Spleen (tissue), 11 donors: ENCODE measurements around the gene LCAT. TPM values are rescaled to one million over a fixed set of nuclear protein-coding genes. Genes with fewer than 3 reads are reported as not detected.

ENCODE experiments used
- DNase-seq: peaks from one replicate; pipeline ENCODE4 v3.0.0-alpha.2; 2020
- H3K27ac ChIP-seq, 8 donors: fragments of 200-600 bp; sonication (generic) in 7 of 8; 1 replicate in 4 of 8; 2 replicates in 4 of 8; pipeline versions ENCODE4 v1.5.0 to v1.8.0; 2016 to 2021; ENCODE audit warnings: inconsistent platforms in 4 of 8, mild to moderate bottlenecking in 4 of 8, moderate library complexity in 1 of 8
- H3K27me3 ChIP-seq, 7 donors: fragments of 200-600 bp; sonication (generic) in 6 of 7; replicated peaks in 1 of 7; 1 replicate in 4 of 7; 2 replicates in 3 of 7; pipeline versions ENCODE4 v1.5.0 to v1.8.0; 2016 to 2021; ENCODE audit warnings: inconsistent platforms in 3 of 7, mild to moderate bottlenecking in 1 of 7
- H3K36me3 ChIP-seq, 6 donors: fragments of 200-600 bp; sonication (generic) in 5 of 6; 1 replicate in 4 of 6; 2 replicates in 2 of 6; pipeline versions ENCODE4 v1.5.0 to v1.8.0; 2016 to 2021; ENCODE audit warnings: inconsistent platforms in 2 of 6
- H3K4me1 ChIP-seq, 6 donors: fragments of 200-600 bp; sonication (generic) in 5 of 6; 1 replicate in 3 of 6; 2 replicates in 3 of 6; pipeline versions ENCODE4 v1.5.0 to v1.8.0; 2016 to 2021; ENCODE audit warnings: inconsistent platforms in 3 of 6
- H3K4me3 ChIP-seq, 8 donors: fragments of 200-600 bp; sonication (generic) in 7 of 8; 1 replicate in 4 of 8; 2 replicates in 4 of 8; pipeline versions ENCODE4 v1.5.0 to v1.8.0; 2016 to 2021; ENCODE audit warnings: inconsistent platforms in 4 of 8, mild to moderate bottlenecking in 4 of 8, moderate library complexity in 2 of 8
- H3K9me3 ChIP-seq, 8 donors: fragments of 200-600 bp; sonication (generic) in 7 of 8; 1 replicate in 4 of 8; 2 replicates in 4 of 8; pipeline versions ENCODE4 v1.5.0 to v1.8.0; 2016 to 2021; ENCODE audit warnings: inconsistent platforms in 4 of 8
- POLR2A ChIP-seq, 3 donors: fragments of 450-650 bp; IDR thresholded peaks; one replicate each; pipeline ENCODE4 v1.5.1; 2017; ENCODE audit warnings: antibody characterized with exemption in 3 of 3, mild to moderate bottlenecking in 1 of 3
- POLR2AphosphoS5 ChIP-seq, 3 donors: sonication (generic); formaldehyde crosslinking; IDR thresholded peaks; one replicate each; pipeline ENCODE4 v1.5.1; 2017; ENCODE audit warnings: antibody characterized with exemption in 3 of 3
- WGBS, 5 donors: extraction: QIAGEN DNeasy Blood & Tissue Kit in 3 of 5; methylation state at CpG; one replicate each; pipeline versions ENCODE4 v1.1.5 to v1.1.7; 2013 to 2018; 5-methylcytosine and 5-hydroxymethylcytosine counted together
- intact Hi-C: fragments of 100-400 bp; cut with DNase I; formaldehyde crosslinking; loops from one replicate; pipeline ENCODE4 v1.15.0; 2023; ENCODE audit warnings: low total_unique reads
- polyA plus RNA-seq, 3 donors: library from polyadenylated mRNA; stranded (reverse); fragments of 200-250 nt; gene quantifications; one replicate each; pipeline ENCODE4 v1.2.1, GENCODE V29; 2013
- total RNA-seq, 7 donors: library from RNA; depleted of rRNA in 3 of 7; stranded (reverse); fragments of >200 nt in 3 of 7; fragmentation: NEBNext Ultra II Directional in 4 of 7; extraction: Animal tissue kit (Norgen Biotek cat#: 25700) in 4 of 7; gene quantifications; one replicate each; pipeline versions ENCODE4 v1.1.0 to v1.2.1, GENCODE V29; 2016 to 2021
- TF ChIP-seq, protein P1 (sequence below), 11 experiments: fragments of 200-600 bp in 7 of 11; fragments of 450-650 bp in 4 of 11; sonication (generic) in 4 of 11; IDR thresholded peaks in 8 of 11; conservative IDR thresholded peaks in 3 of 11; 1 replicate in 7 of 11; 2 replicates in 4 of 11; pipeline versions ENCODE4 v1.4.0 to v1.8.0; 2016 to 2021; ENCODE audit warnings: antibody characterized with exemption in 11 of 11, inconsistent platforms in 4 of 11, mild to moderate bottlenecking in 1 of 11
- donor health status: healthy with polysubstance abuse.
- donor health status: DM: no; HTN: no; CAD: no; lungs with moderate emphysema.
- donor health status: DM: no; HTN: no; CAD: no.
- donor health status: Bipolar disorder and iron deficiency.
- donor health status: healthy.
- donor health status: DM: no; HTN: no; CAD: no.
- donor health status: DM: yes; HTN: yes; CAD: no.

The LCAT gene
- total and polyA plus RNA-seq, 10 donors, result 5.2 to 51.6 (median 17.0) TPM

DNA sequence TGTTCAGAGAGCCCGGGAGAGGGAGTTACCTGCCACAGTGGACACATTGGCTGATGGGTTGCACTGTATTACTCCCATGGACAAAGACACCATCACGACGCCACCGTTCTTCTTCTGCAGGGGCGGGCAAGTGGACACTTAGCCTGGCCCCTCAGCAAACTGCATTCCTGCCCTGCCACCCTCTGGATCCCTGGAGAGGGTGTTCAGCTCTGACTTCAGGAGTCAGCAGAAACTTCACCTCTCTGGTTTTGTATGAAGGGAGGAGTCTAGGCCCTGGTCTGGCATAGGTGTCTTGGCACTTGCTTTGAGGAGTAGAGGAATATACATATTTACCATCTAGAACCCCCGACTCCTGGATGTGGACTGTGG, 46.1 kb upstream of the LCAT start:
- Histone ChIP-seq H3K27ac (no peak overlapping the region), H3K4me1 (peaks cover 20 to 87% (median 34%) of the 10 kb centered on the region in 6 donors), H3K4me3 (no peak overlapping the region), H3K9me3 (no peaks in the 10 kb centered on the region), H3K36me3 (peaks cover 0 to 27% (median 0%) of the 10 kb centered on the region in 6 donors), H3K27me3 (no peaks in the 10 kb centered on the region)
- TF ChIP-seq, protein P1, sequence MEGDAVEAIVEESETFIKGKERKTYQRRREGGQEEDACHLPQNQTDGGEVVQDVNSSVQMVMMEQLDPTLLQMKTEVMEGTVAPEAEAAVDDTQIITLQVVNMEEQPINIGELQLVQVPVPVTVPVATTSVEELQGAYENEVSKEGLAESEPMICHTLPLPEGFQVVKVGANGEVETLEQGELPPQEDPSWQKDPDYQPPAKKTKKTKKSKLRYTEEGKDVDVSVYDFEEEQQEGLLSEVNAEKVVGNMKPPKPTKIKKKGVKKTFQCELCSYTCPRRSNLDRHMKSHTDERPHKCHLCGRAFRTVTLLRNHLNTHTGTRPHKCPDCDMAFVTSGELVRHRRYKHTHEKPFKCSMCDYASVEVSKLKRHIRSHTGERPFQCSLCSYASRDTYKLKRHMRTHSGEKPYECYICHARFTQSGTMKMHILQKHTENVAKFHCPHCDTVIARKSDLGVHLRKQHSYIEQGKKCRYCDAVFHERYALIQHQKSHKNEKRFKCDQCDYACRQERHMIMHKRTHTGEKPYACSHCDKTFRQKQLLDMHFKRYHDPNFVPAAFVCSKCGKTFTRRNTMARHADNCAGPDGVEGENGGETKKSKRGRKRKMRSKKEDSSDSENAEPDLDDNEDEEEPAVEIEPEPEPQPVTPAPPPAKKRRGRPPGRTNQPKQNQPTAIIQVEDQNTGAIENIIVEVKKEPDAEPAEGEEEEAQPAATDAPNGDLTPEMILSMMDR (IDR thresholded peaks at IDR 0.05 in 8 of 11, conservative IDR thresholded peaks at IDR 0.05 in 3 of 11), result no peak
- TF ChIP-seq POLR2A (IDR thresholded peaks at IDR 0.05) (no peak), POLR2AphosphoS5 (IDR thresholded peaks at IDR 0.05) (no peak)
- intact Hi-C loops, result loop anchor here (5.0 kb wide), 1 partner anchor 52 kb away; no protein-coding TSS in a partner anchor
- 79 to 87% (median 82%) methylated on average over 5 to 6 of the region's 6 CpGs for WGBS, 5 donors
- no peak for DNase-seq

DNA sequence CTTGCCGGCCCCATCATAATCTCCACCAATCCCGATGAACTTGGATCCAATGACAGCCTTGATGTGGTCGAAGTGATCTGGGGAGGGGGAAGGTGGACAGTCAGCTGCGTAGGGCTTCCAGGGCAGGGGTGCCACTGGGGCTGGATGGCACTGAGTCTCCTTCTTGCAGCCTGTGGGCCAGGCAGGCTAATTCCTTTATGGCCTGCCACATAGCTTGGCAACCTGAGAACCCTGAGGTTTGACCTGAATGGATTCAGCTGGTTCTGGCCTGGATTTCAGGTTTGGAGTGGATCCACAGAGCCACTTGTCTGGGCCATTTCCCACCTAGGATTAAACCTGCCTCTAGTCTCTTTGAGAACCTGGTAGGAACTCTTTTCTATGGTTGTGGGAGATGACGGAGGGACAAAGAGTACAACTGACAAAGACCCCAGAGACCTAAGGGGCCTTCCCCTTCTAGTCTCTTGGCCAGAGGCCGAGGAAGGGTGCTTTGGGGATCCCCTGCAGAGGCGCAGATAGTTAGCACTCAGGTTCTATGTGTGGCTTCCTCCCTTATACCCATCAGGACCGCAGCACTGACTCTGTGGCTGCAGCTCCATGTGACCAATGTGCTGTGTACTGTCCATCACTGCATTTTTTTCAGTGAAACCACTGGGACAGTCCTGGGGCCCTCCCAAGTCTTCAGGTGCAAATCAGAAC, 45.5 kb upstream of the LCAT start:
- Histone ChIP-seq H3K27ac (peak overlapping the region in 1 of 8 donors; percentile 16), H3K27me3 (no peaks in the 10 kb centered on the region), H3K4me3 (no peak overlapping the region), H3K9me3 (no peaks in the 10 kb centered on the region), H3K4me1 (peaks cover 25 to 87% (median 36%) of the 10 kb centered on the region in 6 donors), H3K36me3 (peaks cover 0 to 27% (median 0%) of the 10 kb centered on the region in 6 donors)
- WGBS, 5 donors, result 79 to 88% (median 81%) methylated on average over 8 of the region's 8 CpGs
- TF ChIP-seq POLR2AphosphoS5 (IDR thresholded peaks at IDR 0.05), result peak in 1 of 3 donors; percentile 20
- no peak for TF ChIP-seq POLR2A (IDR thresholded peaks at IDR 0.05)
- TF ChIP-seq, protein P1 (IDR thresholded peaks at IDR 0.05 in 8 of 11, conservative IDR thresholded peaks at IDR 0.05 in 3 of 11), result no peak
- DNase-seq, result no peak
- intact Hi-C loops, result loop anchor here (5.0 kb wide), 1 partner anchor 53 kb away; no protein-coding TSS in a partner anchor

DNA sequence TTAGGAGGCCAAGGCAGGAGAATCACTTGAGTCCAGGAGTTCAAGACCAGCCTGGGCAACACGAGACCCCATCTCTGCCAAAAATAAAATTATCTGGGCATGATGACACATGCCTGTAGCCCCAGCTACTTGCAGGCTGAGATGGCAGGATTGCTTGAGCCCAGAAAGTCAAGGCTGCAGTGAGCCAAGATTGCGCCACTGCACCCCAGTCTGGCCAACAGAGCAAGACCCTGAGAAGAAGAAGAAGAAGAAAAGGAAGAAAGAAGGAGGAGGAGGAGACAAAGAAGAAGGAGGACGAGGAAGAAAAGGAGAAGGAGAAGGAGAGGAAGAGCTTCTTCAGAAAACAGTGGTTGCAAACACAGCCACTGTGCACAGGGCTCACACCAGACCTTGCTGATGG, 44.8 kb upstream of the LCAT start:
- H3K27ac ChIP-seq, result peak overlapping the region in 2 of 8 donors; percentile 16 to 30
- intact Hi-C loops, result no loop called here
- 73 to 85% (median 77%) methylated on average over 3 of the region's 3 CpGs for WGBS, 5 donors
- no peaks in the 10 kb centered on the region for H3K27me3 ChIP-seq
- H3K4me3 ChIP-seq, result no peak overlapping the region
- H3K4me1 ChIP-seq, result peaks cover 30 to 88% (median 39%) of the 10 kb centered on the region in 6 donors
- peaks cover 0 to 27% (median 0%) of the 10 kb centered on the region in 6 donors for H3K36me3 ChIP-seq
- H3K9me3 ChIP-seq, result no peaks in the 10 kb centered on the region
- DNase-seq, result no peak
- TF ChIP-seq POLR2AphosphoS5 (IDR thresholded peaks at IDR 0.05), result peak in 1 of 3 donors; percentile 4
- TF ChIP-seq POLR2A (IDR thresholded peaks at IDR 0.05), result no peak
- TF ChIP-seq, protein P1 (IDR thresholded peaks at IDR 0.05 in 8 of 11, conservative IDR thresholded peaks at IDR 0.05 in 3 of 11), result no peak

DNA sequence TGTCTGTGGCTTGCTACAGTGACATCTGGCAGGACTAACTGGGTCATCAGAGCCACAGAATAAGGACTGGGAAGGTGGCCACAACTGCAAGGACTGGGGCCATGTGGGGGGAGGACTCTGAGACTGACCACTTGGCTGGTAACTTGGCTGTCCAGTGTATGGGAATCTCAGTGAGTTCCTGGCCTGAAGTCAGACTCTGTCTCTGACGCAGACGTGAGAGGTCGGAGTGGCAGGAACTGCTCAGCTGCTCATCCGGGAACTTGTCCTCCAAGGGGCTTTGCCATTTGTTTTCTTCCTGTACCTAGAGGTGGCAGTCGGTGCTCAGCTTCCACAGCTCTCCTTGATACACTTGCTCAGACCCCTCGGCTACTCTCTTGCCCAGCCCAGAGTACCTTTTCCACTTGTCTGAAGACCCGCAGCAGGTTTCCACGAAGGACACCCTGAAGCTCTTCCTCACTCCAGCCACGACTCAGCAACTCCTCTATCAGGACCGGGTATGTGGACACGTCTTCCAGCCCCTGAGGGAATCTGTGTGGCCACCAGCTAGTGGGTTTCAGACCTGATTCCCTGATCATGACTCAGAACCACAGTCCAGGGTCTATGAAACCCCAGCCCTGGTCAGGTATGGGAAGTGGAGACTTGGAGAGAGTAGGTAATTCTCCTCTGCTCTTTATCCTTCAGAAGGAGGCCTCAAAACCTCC, 43.7 kb upstream of the LCAT start:
- Histone ChIP-seq H3K27me3 (no peaks in the 10 kb centered on the region), H3K4me1 (peaks cover 20 to 88% (median 33%) of the 10 kb centered on the region in 6 donors), H3K9me3 (no peaks in the 10 kb centered on the region), H3K4me3 (no peak overlapping the region), H3K36me3 (peaks cover 0 to 27% (median 0%) of the 10 kb centered on the region in 6 donors), H3K27ac (peak overlapping the region in 2 of 8 donors; percentile 24 to 30)
- 67 to 80% (median 73%) methylated on average over 9 to 11 of the region's 11 CpGs for WGBS, 5 donors
- TF ChIP-seq POLR2AphosphoS5 (IDR thresholded peaks at IDR 0.05) (no peak), POLR2A (IDR thresholded peaks at IDR 0.05) (no peak)
- TF ChIP-seq, protein P1 (IDR thresholded peaks at IDR 0.05 in 8 of 11, conservative IDR thresholded peaks at IDR 0.05 in 3 of 11), result no peak
- DNase-seq, result no peak
- intact Hi-C loops, result no loop called here
